ENCODE data around the gene RENBP.

- TF ChIP-seq HNRNPK (IDR thresholded peaks at IDR 0.05; ENCODE audit: low read depth, low read length, poor library complexity, severe bottlenecking): no peak
- no peak for TF ChIP-seq SRF (IDR thresholded peaks at IDR 0.05; ENCODE audit: low read depth, low read length)
- TF ChIP-seq POLR2A (IDR thresholded peaks at IDR 0.05; ENCODE audit: insufficient read depth in 1 of 2, low read depth in 2 of 2, low read length in 2 of 2): no peak
- no peak for TF ChIP-seq TFAP4 (IDR thresholded peaks at IDR 0.05; ENCODE audit: borderline replicate concordance, low read depth)
- TF ChIP-seq ARID2 (CRISPR knock-in tag; IDR thresholded peaks at IDR 0.05; ENCODE audit: borderline replicate concordance): no peak
- no peak for TF ChIP-seq ZFX (CRISPR knock-in tag; IDR thresholded peaks at IDR 0.05; ENCODE audit: low read depth)
- no peak for TF ChIP-seq REST (IDR thresholded peaks at IDR 0.05; ENCODE audit: borderline replicate concordance in 1 of 2, low read depth in 1 of 2, low read length in 2 of 2)
- TF ChIP-seq PTBP1 (IDR thresholded peaks at IDR 0.05; ENCODE audit: low read depth, low read length, poor library complexity, severe bottlenecking): no peak
- TF ChIP-seq ATF3 (CRISPR knock-in tag; IDR thresholded peaks at IDR 0.05): no peak
- no peak for TF ChIP-seq SMARCE1 (IDR thresholded peaks at IDR 0.05; ENCODE audit: borderline replicate concordance)
- TF ChIP-seq EP300 (IDR thresholded peaks at IDR 0.05; ENCODE audit: low read depth in 2 of 2, low read length in 2 of 2): no peak
- TF ChIP-seq EP300 (CRISPR knock-in tag; IDR thresholded peaks at IDR 0.05; ENCODE audit: borderline replicate concordance): no peak
- TF ChIP-seq SIX1 (CRISPR knock-in tag; IDR thresholded peaks at IDR 0.05; ENCODE audit: borderline replicate concordance): no peak
- no peak for TF ChIP-seq ZNF280B (CRISPR knock-in tag; IDR thresholded peaks at IDR 0.05; ENCODE audit: borderline replicate concordance)
- no peak for TF ChIP-seq CTCF (CRISPR knock-in tag; IDR thresholded peaks at IDR 0.05)
Measured at GRCh38 chrX:153963546-153963945, 19.1 kb upstream of the RENBP start.

Measured in HepG2 (cell line).